Measurements from ENCODE around the gene EPB41L3.
A peak's percentile ranks its signal among the peaks of the same experiment; 100 is the strongest.

The EPB41L3 gene

DNA sequence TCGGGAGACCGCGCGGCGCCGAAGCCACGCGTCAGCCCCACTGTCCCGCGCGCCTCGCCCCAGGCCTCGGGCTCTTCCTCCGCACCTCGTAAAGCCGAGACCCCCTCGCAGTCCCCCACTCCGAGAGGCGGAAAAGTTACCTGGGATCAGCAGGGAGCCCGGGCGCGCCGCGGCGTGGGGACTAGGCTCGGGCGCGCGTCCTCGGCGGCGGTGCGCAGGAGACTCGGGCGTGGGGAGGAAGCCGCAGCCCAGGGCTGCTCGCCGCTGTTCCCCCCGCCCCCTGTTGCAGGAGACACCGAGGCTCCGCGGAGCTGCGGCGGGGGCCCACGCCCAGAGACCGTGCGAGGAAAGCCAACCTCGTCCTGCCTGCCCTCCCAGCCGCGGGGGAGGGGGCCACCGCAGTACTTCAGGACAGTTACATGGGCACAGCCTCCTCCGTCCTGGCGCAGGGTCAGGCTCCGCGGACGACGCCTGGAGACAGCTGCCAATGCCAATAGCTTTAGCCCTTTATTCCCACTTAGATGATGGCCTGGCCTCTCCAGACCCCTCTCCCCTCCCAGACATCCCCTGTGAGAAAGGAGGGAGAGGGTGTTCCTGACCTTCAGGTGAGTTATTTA lies at the start of gene EPB41L3:
EPB41L3 (minus strand) TSS at position 225 of the 617 bp plus-strand sequence. CDS start 54,814 bp downstream, outside the sequence.
- peak; percentile 78 for DNase-seq

DNA sequence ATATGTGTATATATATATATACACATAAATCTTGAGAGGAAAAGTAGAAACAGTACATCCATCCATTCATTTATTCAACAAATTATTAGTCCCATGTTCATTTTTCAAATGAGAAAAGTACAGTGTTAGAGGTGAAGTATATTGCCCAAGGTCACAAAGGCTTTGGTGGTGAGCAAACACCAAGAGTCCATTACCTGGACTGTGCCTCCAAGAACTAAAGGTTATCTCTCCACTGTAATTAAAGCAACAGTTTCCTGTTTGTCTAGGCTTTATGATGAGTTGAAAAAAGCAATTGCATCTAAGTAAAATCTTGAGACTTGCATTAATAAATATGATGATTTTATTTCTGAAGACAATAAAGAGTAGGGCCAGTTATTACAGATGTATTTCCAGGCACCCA lies 44.7 kb upstream of the EPB41L3 start:
- DNase-seq: no peak

DNA sequence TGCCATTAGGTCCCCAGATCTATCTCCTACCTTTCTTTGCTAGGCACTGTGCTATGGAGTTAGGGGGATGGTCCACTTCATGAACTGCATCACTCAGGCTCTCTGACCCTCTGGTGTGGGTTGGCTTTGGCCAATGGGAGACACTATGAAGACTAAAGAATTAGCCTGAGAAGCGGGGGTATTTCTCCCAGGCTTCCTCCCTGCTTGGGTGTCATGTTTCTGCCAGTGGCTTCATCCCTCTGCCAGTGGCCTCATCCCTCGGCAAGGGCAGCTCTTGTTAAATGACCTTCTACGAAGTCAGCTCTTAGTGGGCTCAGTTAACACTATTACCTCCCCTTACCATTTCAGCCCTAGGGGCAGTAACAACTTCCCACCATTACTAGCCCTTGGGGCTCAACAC lies 41.9 kb upstream of the EPB41L3 start:
- DNase-seq: no peak

DNA sequence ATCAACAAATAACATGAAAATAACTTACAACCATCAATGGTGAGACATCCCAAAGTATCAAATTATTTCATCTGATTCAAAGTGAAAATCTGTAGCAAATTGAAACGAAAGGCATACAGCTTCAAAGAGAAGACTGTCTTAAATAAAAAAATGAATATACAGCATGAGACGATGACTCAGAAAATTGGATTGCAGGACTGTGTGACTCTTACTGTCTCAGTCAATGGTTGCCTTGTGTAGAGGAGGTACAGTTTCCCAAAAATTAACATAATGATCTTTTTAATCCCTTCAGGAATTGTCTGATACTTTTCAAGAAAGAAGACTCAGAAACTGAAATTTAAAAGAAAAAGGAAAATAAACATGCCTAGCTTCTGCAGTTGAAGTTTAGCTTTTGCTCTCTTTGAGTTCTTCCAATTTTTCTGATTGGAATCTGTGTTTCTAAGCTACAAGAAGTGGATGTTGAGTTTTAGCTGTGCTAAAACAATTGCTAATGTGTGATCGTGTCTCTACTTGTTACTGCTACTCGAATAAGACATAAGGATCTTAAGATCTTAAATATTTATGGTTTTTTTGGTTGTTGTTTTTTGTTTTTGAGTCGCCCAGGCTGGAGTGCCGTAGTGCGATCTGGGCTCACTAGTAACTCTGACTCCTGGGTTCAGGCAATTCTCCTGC lies 41.1 kb upstream of the EPB41L3 start:
- peak; percentile 87 for DNase-seq

GRCh38 chr18:5582849-5583681 lies 39.3 kb upstream of the EPB41L3 start:
- DNase-seq: peak; percentile 96

GRCh38 chr18:5582076-5582475 lies 38.3 kb upstream of the EPB41L3 start:
- no peak for DNase-seq

GRCh38 chr18:5574843-5575242 lies 31.0 kb upstream of the EPB41L3 start:
- peak; percentile 98 for DNase-seq

DNA sequence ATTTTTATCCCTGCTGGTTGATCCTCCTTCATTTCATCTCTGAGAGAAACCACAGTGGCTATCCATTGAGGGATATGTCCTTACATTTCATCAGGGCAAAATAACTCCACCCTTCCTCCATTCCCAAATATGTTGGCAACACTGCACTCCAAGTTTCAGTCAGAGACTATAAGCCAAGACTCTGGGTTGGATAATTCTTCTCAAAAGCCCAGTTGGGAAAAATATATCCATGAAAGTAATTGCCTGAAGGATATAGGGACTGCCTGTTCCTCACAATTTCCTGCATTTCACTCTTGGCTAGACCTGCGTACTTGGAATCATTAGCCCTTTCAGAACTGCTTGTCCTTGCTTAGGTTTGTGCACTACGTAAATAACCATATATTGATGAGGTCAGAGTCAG lies 27.9 kb upstream of the EPB41L3 start:
- DNase-seq: no peak

GRCh38 chr18:5570613-5571012 lies 26.8 kb upstream of the EPB41L3 start:
- DNase-seq: peak; percentile 71

GRCh38 chr18:5568416-5568815 lies 24.6 kb upstream of the EPB41L3 start:
- peak; percentile 55 for DNase-seq

- DNase-seq: no peak
These were observed 15.1 kb upstream of the EPB41L3 start for GRCh38 chr18:5558851-5559250.

GRCh38 chr18:5556310-5556974 lies 12.6 kb upstream of the EPB41L3 start:
- DNase-seq: peak; percentile 51

- no peak for DNase-seq
These were observed 10.8 kb upstream of the EPB41L3 start for GRCh38 chr18:5554629-5555028.

GRCh38 chr18:5546660-5547059 lies 2.9 kb upstream of the EPB41L3 start:
- DNase-seq: peak; percentile 68

DNA sequence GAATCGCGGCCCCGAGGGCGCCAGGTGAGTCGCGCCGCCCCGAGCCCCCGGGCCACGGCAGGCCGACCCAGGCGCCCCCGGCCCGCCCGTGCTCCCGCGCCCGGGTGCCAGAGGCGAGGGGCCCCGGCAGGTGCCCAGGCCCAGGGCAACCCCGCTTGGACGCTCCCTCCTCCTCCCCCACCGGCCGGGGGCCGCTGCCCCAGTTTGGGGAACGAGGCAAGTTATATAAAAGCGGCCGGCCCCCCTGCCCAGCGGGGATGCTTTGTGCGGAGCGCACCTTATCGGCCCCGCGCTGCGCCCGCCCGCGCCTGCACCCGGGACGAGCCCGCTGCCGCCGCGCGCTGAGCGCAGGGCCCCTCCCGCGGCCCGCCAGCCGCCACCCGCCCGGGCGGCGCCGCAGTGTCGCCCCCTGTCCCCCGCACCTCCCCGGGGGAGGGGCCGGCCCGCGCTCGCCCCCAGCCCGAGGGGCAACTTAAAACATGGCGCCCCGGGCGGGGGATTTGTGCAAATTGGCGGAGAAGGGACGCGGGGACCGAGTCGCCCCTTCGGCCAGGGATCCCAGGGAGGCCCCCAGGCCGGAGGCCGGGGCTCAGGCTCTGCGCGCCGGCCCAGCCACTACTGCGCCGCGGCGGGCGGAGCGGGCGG lies 639 bp downstream of the EPB41L3 start:
- DNase-seq: peak; percentile 27

DNA sequence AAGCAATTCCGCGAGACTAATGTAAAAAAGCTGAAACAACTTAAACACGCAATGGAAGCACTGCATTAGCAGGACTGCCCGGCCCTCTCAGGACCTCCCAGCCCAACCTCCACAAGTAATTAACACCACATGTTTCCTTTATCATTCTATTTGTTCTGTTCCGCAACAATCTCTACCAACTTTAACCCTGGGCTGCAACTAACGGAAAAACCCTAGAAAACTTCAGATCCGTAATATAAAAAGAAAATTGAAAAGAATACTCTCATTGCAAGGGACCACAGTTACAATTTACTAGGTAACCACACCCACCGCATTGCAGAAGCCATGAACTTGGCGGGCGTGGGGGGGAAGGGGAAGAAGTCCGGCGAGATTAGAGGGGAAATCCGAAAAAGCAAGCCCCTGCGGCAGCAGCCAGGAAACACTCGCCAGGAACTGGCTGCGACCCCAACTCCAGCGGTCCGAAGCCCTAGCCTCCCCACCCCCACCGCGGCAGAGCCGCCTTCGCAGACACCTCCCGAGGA lies 1.2 kb downstream of the EPB41L3 start:
- peak; percentile 73 for DNase-seq

- no peak for DNase-seq
These were observed 2.2 kb downstream of the EPB41L3 start for GRCh38 chr18:5541644-5542043.

GRCh38 chr18:5539391-5539790 lies 4.4 kb downstream of the EPB41L3 start:
- DNase-seq: peak; percentile 50

- DNase-seq: no peak
These were observed 5.3 kb downstream of the EPB41L3 start for GRCh38 chr18:5538544-5538943.

DNA sequence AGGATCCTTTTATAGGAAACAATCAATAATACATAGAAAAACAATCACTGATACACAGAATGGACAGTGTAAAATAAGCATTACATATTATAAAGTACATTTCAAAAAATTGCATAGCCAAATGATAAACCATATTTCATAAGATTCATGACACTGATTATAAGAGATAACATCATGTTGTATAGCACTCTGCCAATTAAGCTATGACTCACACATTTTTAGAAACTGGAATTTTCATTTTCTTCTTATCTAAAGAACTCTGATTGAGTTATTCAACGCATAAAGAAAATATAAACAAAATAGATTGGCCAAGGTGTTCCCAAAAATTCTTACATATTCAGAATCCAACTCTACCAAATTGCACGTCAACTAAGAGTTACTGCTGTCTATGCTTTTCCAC lies 5.9 kb downstream of the EPB41L3 start:
- no peak for DNase-seq

DNA sequence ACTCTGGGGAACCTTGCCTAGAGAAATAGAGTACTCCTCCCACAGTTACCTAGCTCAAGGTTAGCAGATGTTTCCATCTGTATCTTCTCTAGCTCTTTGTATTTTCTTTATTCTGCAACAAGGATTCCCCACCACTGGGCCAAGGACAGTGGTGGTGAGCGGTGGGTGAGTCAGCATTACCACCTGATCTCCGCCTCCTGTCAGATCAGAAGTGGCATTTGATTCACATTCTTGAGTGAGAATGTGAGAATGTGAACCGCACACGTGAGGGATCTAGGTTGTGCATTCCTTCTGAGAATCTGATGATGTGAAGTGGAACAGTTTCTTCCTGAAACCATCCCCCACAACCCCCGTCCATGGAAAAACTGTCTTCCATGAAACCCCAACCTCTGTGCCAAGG lies 9.0 kb downstream of the EPB41L3 start:
- DNase-seq: no peak

- DNase-seq: no peak
These were observed 11.7 kb downstream of the EPB41L3 start for GRCh38 chr18:5532066-5532465.

All from inflammatory macrophage treated with lipopolysaccharide for 4 hours (primary cell).